ENCODE measurements around the gene PBLD.
A peak's percentile ranks its signal among the peaks of the same experiment; 100 is the strongest.

GRCh38 chr10:68332259-68333057 is at the start of gene PBLD:
- TF ChIP-seq CTCF (IDR thresholded peaks at IDR 0.05) (peak in 4 of 6 experiments; percentile 24 to 53 (median 32)), POLR2A (IDR thresholded peaks at IDR 0.05) (peak in 1 of 2 donors; percentile 69)
